SJCRH30 (cell line): ENCODE measurements around the gene MAML2. TPM values are rescaled to one million over a fixed set of nuclear protein-coding genes. Genes with fewer than 3 reads are reported as not detected.
A peak's percentile ranks its signal among the peaks of the same experiment; 100 is the strongest.

ENCODE experiments used
- DNase-seq, 2 experiments: peaks; one replicate each; pipeline ENCODE4 v3.0.0-alpha.2; 2015 to 2020
- H3K27ac ChIP-seq: fragments of 250-450 bp; sonication (Bioruptor Pico); 2 replicates; pipeline ENCODE4 v1.5.1; 2020; ENCODE audit warnings: mild to moderate bottlenecking, moderate library complexity
- H3K27me3 ChIP-seq: fragments of 250-450 bp; sonication (Bioruptor Pico); 2 replicates; pipeline ENCODE4 v1.5.1; 2020; ENCODE audit warnings: mild to moderate bottlenecking, moderate library complexity
- H3K36me3 ChIP-seq: fragments of 250-450 bp; sonication (Bioruptor Pico); 2 replicates; pipeline ENCODE4 v1.5.1; 2020; ENCODE audit warnings: mild to moderate bottlenecking, moderate library complexity
- H3K4me1 ChIP-seq: fragments of 250-450 bp; sonication (Bioruptor Pico); 2 replicates; pipeline ENCODE4 v1.5.1; 2020; ENCODE audit warnings: mild to moderate bottlenecking, moderate library complexity
- H3K4me3 ChIP-seq: fragments of 250-450 bp; sonication (Bioruptor Pico); 2 replicates; pipeline ENCODE4 v1.5.1; 2020; ENCODE audit warnings: mild to moderate bottlenecking, moderate library complexity
- H3K9me3 ChIP-seq: fragments of 250-450 bp; sonication (Bioruptor Pico); replicated peaks from 2 replicates; pipeline ENCODE4 v1.5.1; 2020; ENCODE audit warnings: mild to moderate bottlenecking, moderate library complexity
- total RNA-seq: library from RNA; depleted of rRNA; stranded (reverse); fragments of >200 nt; shearing (Covaris generic); gene quantifications from 2 replicates; pipeline ENCODE4 v1.2.3, GENCODE V29; 2014

Gene MAML2
- total RNA-seq, 1 experiment from 2014 or later, result 2.1 TPM

GRCh38 chr11:96242191-96242847 is 100.7 kb downstream of the MAML2 start:
- Histone ChIP-seq H3K36me3 (no peaks in the 10 kb centered on the region), H3K4me3 (peak overlapping the region; percentile 58), H3K27ac (peak overlapping the region; percentile 76), H3K27me3 (no peaks in the 10 kb centered on the region), H3K4me1 (no peaks in the 10 kb centered on the region; the same call in 1 of the 2 replicates), H3K9me3 (no peaks in the 10 kb centered on the region)
- peak in 1 of 2 experiments; percentile 4 for DNase-seq

GRCh38 chr11:96241331-96241841 is 101.6 kb downstream of the MAML2 start:
- no peaks in the 10 kb centered on the region for H3K9me3 ChIP-seq
- H3K4me3 ChIP-seq, result no peak overlapping the region
- no peak overlapping the region for H3K27ac ChIP-seq
- no peaks in the 10 kb centered on the region for H3K36me3 ChIP-seq
- DNase-seq, result no peak
- H3K4me1 ChIP-seq, result no peaks in the 10 kb centered on the region; the same call in 1 of the 2 replicates
- no peaks in the 10 kb centered on the region for H3K27me3 ChIP-seq

GRCh38 chr11:96238563-96239135 is 104.3 kb downstream of the MAML2 start:
- DNase-seq, result no peak
- H3K4me3 ChIP-seq, result no peak overlapping the region
- H3K36me3 ChIP-seq, result no peaks in the 10 kb centered on the region
- H3K9me3 ChIP-seq, result no peaks in the 10 kb centered on the region
- no peak overlapping the region for H3K27ac ChIP-seq
- H3K4me1 ChIP-seq, result no peaks in the 10 kb centered on the region; the same call in 1 of the 2 replicates
- no peaks in the 10 kb centered on the region for H3K27me3 ChIP-seq

GRCh38 chr11:96237766-96238266 is 105.2 kb downstream of the MAML2 start:
- H3K27ac ChIP-seq, result no peak overlapping the region
- no peak overlapping the region for H3K4me3 ChIP-seq
- DNase-seq, result no peak
- H3K36me3 ChIP-seq, result no peaks in the 10 kb centered on the region
- H3K4me1 ChIP-seq, result no peaks in the 10 kb centered on the region; the same call in 1 of the 2 replicates
- no peaks in the 10 kb centered on the region for H3K9me3 ChIP-seq
- no peaks in the 10 kb centered on the region for H3K27me3 ChIP-seq

- no peak for DNase-seq
- H3K4me1 ChIP-seq, result no peaks in the 10 kb centered on the region
- no peaks in the 10 kb centered on the region for H3K27me3 ChIP-seq
- no peak overlapping the region for H3K27ac ChIP-seq
- H3K36me3 ChIP-seq, result no peaks in the 10 kb centered on the region
- H3K4me3 ChIP-seq, result no peak overlapping the region
- no peaks in the 10 kb centered on the region for H3K9me3 ChIP-seq
Observed at GRCh38 chr11:96235751-96236150, 107.2 kb downstream of the MAML2 start.

GRCh38 chr11:96234866-96235441 is 108.0 kb downstream of the MAML2 start:
- Histone ChIP-seq H3K9me3 (no peaks in the 10 kb centered on the region), H3K36me3 (no peaks in the 10 kb centered on the region), H3K4me3 (no peak overlapping the region), H3K27ac (no peak overlapping the region), H3K4me1 (no peaks in the 10 kb centered on the region), H3K27me3 (no peaks in the 10 kb centered on the region)
- DNase-seq, result no peak

- Histone ChIP-seq H3K27me3 (no peaks in the 10 kb centered on the region), H3K9me3 (no peaks in the 10 kb centered on the region), H3K36me3 (no peaks in the 10 kb centered on the region), H3K4me3 (no peak overlapping the region), H3K27ac (no peak overlapping the region), H3K4me1 (peaks cover 13% of the 10 kb centered on the region)
- no peak for DNase-seq
Observed at GRCh38 chr11:96232132-96232531, 110.9 kb downstream of the MAML2 start.

GRCh38 chr11:96230686-96231085 is 112.3 kb downstream of the MAML2 start:
- Histone ChIP-seq H3K27ac (no peak overlapping the region), H3K4me1 (peaks cover 13% of the 10 kb centered on the region), H3K4me3 (no peak overlapping the region), H3K36me3 (no peaks in the 10 kb centered on the region), H3K9me3 (no peaks in the 10 kb centered on the region), H3K27me3 (no peaks in the 10 kb centered on the region)
- no peak for DNase-seq

- Histone ChIP-seq H3K27ac (no peak overlapping the region), H3K4me3 (no peak overlapping the region), H3K9me3 (no peaks in the 10 kb centered on the region), H3K27me3 (no peaks in the 10 kb centered on the region), H3K36me3 (no peaks in the 10 kb centered on the region), H3K4me1 (peaks cover 13% of the 10 kb centered on the region)
- DNase-seq, result no peak
Observed at GRCh38 chr11:96229354-96229977, 113.5 kb downstream of the MAML2 start.

- Histone ChIP-seq H3K27ac (peak overlapping the region; percentile 62), H3K27me3 (no peaks in the 10 kb centered on the region), H3K4me1 (peaks cover 13% of the 10 kb centered on the region), H3K36me3 (no peaks in the 10 kb centered on the region), H3K4me3 (no peak overlapping the region), H3K9me3 (no peaks in the 10 kb centered on the region)
- no peak for DNase-seq
Observed at GRCh38 chr11:96228910-96229309, 114.1 kb downstream of the MAML2 start.

GRCh38 chr11:96228473-96228891 is 114.5 kb downstream of the MAML2 start:
- Histone ChIP-seq H3K4me1 (peaks cover 13% of the 10 kb centered on the region), H3K9me3 (no peaks in the 10 kb centered on the region), H3K27me3 (no peaks in the 10 kb centered on the region), H3K27ac (peak overlapping the region; percentile 62), H3K36me3 (no peaks in the 10 kb centered on the region), H3K4me3 (no peak overlapping the region)
- peak; percentile 58 to 68 for DNase-seq

GRCh38 chr11:96227244-96227643 is 115.8 kb downstream of the MAML2 start:
- H3K27ac ChIP-seq, result no peak overlapping the region

GRCh38 chr11:96223083-96223482 is 119.9 kb downstream of the MAML2 start:
- H3K36me3 ChIP-seq, result no peaks in the 10 kb centered on the region
- H3K9me3 ChIP-seq, result no peaks in the 10 kb centered on the region
- H3K4me1 ChIP-seq, result peaks cover 7% of the 10 kb centered on the region
- no peak overlapping the region for H3K4me3 ChIP-seq
- DNase-seq, result no peak
- H3K27ac ChIP-seq, result no peak overlapping the region
- no peaks in the 10 kb centered on the region for H3K27me3 ChIP-seq

More at GRCh38 chr11:96227244-96227643, 115.8 kb downstream of the MAML2 start:
- H3K27me3 ChIP-seq, result no peaks in the 10 kb centered on the region
- no peak overlapping the region for H3K4me3 ChIP-seq
- no peaks in the 10 kb centered on the region for H3K9me3 ChIP-seq
- no peaks in the 10 kb centered on the region for H3K36me3 ChIP-seq
- H3K4me1 ChIP-seq, result peaks cover 13% of the 10 kb centered on the region
- DNase-seq, result no peak

- no peak for DNase-seq
- Histone ChIP-seq H3K4me1 (peaks cover 9% of the 10 kb centered on the region; the same call in 1 of the 2 replicates), H3K4me3 (no peak overlapping the region), H3K9me3 (no peaks in the 10 kb centered on the region), H3K27ac (no peak overlapping the region), H3K27me3 (no peaks in the 10 kb centered on the region), H3K36me3 (no peaks in the 10 kb centered on the region)
Observed at GRCh38 chr11:96222102-96222501, 120.9 kb downstream of the MAML2 start.
